Activated CD4-positive, alpha-beta T cell treated with anti-CD3 and anti-CD28 coated beads, Interleukin-2, amount 10 ng/mL, durations not matched to agents 7 days and 5 days (primary cell): ENCODE data around the gene RIMS3. TPM values are rescaled to one million over a fixed set of nuclear protein-coding genes. Genes with fewer than 3 reads are reported as not detected.

ENCODE experiments used
- CTCF ChIA-PET: fragments of 350-600 bp; sonication (Branson Sonifier 250); formaldehyde crosslinking; loops from one replicate; lab custom pipeline; 2021; ENCODE audit warnings: antibody characterized with exemption; lab: Charles Lee
- POLR2A ChIA-PET: fragments of 350-600 bp; sonication (Branson Sonifier 250); formaldehyde crosslinking; loops from one replicate; lab custom pipeline; 2021; ENCODE audit warnings: antibody characterized with exemption; lab: Charles Lee
- DNase-seq: peaks from one replicate; pipeline ENCODE4 v3.0.0-alpha.2; 2020
- H3K27ac Mint-ChIP-seq: one replicate; pipeline ENCODE4 v1.8.0; 2021; ENCODE audit warnings: mild to moderate bottlenecking, moderate library complexity, mixed read lengths
- H3K27me3 Mint-ChIP-seq: one replicate; pipeline ENCODE4 v1.8.0; 2021; ENCODE audit warnings: mixed read lengths
- H3K36me3 Mint-ChIP-seq: one replicate; pipeline ENCODE4 v1.8.0; 2021; ENCODE audit warnings: low read depth, mixed read lengths
- H3K4me1 Mint-ChIP-seq: one replicate; pipeline ENCODE4 v1.8.0; 2021; ENCODE audit warnings: mixed read lengths
- H3K4me3 Mint-ChIP-seq: one replicate; pipeline ENCODE4 v1.8.0; 2021; ENCODE audit warnings: mild to moderate bottlenecking, moderate library complexity, mixed read lengths
- H3K9me3 Mint-ChIP-seq: one replicate; pipeline ENCODE4 v1.8.0; 2021; ENCODE audit warnings: mixed read lengths
- total RNA-seq, 2 experiments: library from RNA; stranded (reverse); gene quantifications; one replicate each; pipeline ENCODE4 v1.2.3, GENCODE V29; 2021

RIMS3 gene
- 1 to 10 TPM; 4.0 to 5.4 TPM for total RNA-seq

DNA sequence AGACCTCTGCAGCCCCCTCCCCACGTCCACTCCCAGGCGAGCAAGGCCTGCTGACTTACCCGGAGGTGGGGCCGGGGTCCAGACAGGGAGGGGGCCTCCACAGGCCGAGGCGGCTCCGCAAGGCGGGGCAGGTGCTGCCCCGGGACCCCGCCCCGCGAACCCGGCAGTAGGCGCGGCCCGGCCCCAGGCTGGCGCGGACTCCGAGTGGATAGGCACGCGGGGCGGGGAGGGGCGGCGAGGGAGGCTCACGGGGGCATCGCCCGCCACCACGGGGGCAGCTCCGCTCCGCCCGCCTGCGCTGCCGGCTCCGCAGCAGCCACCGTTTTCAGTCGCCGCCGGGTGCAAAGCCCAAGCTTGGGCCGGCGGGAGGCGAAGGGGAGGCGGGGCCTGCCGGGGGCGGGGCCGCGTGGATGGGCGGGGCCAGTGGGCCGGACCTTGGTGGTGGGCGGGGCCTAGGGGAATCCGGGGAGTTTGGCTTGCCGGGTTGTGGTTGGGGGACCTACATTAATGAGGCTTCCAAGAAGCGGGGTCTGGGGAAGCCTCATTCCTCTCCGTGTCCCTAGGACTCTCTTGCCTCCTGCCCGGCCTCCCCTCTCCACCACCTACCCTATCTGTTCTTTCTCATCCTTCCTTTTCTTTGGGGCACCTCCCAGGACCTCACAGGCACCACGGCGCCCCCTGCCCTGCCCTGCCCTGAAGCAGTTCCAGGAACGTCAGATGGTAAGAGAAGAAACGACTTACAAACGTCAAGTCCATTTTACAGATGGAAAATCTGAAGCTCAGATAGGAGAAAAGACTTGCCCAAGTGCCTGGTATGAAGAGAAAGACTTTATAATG lies at the start of gene RIMS3:
Gene RIMS3, minus strand, starts transcription at position 348 of the 837 bp plus-strand sequence. CDS start 23,757 bp downstream, outside the sequence.
- Mint-ChIP-seq H3K36me3 (no peaks in the 10 kb centered on the region), H3K9me3 (no peaks in the 10 kb centered on the region), H3K4me1 (peaks cover 31% of the 10 kb centered on the region), H3K27ac (peak within 1 kb of the TSS; percentile 89), H3K27me3 (peaks cover 2% of the 10 kb centered on the region), H3K4me3 (peak within 1 kb of the TSS; percentile 79)
- peak; percentile 81 for DNase-seq
- ChIA-PET CTCF (interaction anchor here (1.3 kb wide), 1 partner anchor 19 kb away, joined by 3 read pairs; no protein-coding TSS in a partner anchor), POLR2A (no interaction called here)

GRCh38 chr1:40712997-40713396 lies 47.5 kb upstream of the RIMS3 start:
- Mint-ChIP-seq H3K36me3 (peaks cover 34% of the 10 kb centered on the region), H3K27ac (peak overlapping the region; percentile 78), H3K9me3 (no peaks in the 10 kb centered on the region), H3K4me3 (peak overlapping the region; percentile 36), H3K4me1 (peaks cover 68% of the 10 kb centered on the region), H3K27me3 (no peaks in the 10 kb centered on the region)
- POLR2A ChIA-PET: no interaction called here
- DNase-seq: peak; percentile 24
- CTCF ChIA-PET: interaction anchor here (1.7 kb wide), 1 partner anchor 10 kb away, joined by 6 read pairs; no protein-coding TSS in a partner anchor

GRCh38 chr1:40712405-40712944 lies 47.0 kb upstream of the RIMS3 start:
- peaks cover 34% of the 10 kb centered on the region for H3K36me3 Mint-ChIP-seq
- ChIA-PET POLR2A (no interaction called here), CTCF (interaction anchor here (0.9 kb wide), 1 partner anchor 12 kb away, joined by 3 read pairs; no protein-coding TSS in a partner anchor)
- no peak for DNase-seq
- no peaks in the 10 kb centered on the region for H3K9me3 Mint-ChIP-seq
- no peaks in the 10 kb centered on the region for H3K27me3 Mint-ChIP-seq
- no peak overlapping the region for H3K4me3 Mint-ChIP-seq
- H3K27ac Mint-ChIP-seq: no peak overlapping the region
- peaks cover 70% of the 10 kb centered on the region for H3K4me1 Mint-ChIP-seq

DNA sequence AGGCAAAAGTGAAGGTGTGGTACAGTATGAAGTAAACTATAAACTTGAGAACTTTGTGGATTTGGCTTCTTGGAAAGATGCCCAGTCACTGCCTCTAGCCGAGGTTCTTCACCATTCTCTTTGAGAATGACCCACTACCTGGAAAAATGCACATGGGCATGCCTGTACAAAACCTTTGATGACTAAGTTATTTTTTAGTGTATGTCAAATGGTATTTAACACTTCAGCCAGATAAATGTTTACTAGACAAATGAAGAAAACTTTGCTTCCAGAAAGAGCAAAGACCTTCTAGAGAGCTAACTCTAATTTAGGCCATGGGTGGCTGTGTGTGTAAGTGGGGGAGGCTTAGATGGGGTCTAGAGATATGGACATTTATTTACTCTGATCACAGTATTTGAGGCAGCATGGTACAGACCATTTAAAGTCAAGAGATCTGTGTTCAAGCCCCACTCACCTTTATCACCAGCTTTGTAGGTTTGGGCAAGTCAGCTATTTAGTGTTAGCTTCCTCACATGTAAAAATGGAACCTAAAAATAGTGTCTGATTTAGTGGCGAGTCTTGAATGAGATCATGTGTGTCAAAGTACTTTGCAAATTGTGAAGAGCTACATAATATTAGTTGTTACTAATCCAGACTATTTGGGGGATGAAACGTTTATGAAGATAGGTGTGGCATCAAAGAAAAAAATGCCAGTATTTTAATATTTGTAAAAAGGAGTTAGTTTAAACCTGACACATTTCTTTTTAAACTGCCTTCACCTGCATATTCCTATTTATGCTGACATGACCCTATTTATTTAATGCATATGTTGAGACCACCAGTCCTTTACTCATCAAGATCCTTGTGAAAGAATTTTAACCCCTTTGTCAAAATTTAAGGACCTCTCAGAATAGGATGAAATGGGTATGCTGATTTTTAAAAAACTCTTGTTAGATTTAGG lies 46.3 kb upstream of the RIMS3 start:
- no peaks in the 10 kb centered on the region for H3K27me3 Mint-ChIP-seq
- H3K27ac Mint-ChIP-seq: peak overlapping the region; percentile 67
- H3K4me1 Mint-ChIP-seq: peaks cover 68% of the 10 kb centered on the region
- DNase-seq: no peak
- H3K36me3 Mint-ChIP-seq: peaks cover 31% of the 10 kb centered on the region
- H3K4me3 Mint-ChIP-seq: peak overlapping the region; percentile 8
- CTCF ChIA-PET: interaction anchor here (0.9 to 1.6 kb wide), 3 partner anchors 7 to 13 kb away, joined by 3 to 4 read pairs (median 4); no protein-coding TSS in a partner anchor
- no peaks in the 10 kb centered on the region for H3K9me3 Mint-ChIP-seq
- POLR2A ChIA-PET: no interaction called here

GRCh38 chr1:40710581-40711315 lies 45.3 kb upstream of the RIMS3 start:
- ChIA-PET CTCF (interaction anchor here (0.6 to 2.0 kb wide), 6 partner anchors 8 to 242 kb away, joined by 3 to 5 read pairs (median 4); no protein-coding TSS in a partner anchor), POLR2A (interaction anchor here (0.6 kb wide), 1 partner anchor 276 kb away, joined by 3 read pairs; no protein-coding TSS in a partner anchor)
- Mint-ChIP-seq H3K4me3 (peak overlapping the region; percentile 84), H3K36me3 (peaks cover 25% of the 10 kb centered on the region), H3K27ac (peak overlapping the region; percentile 67), H3K27me3 (no peaks in the 10 kb centered on the region), H3K4me1 (peaks cover 60% of the 10 kb centered on the region), H3K9me3 (no peaks in the 10 kb centered on the region)
- no peak for DNase-seq

- Mint-ChIP-seq H3K27me3 (no peaks in the 10 kb centered on the region), H3K9me3 (no peaks in the 10 kb centered on the region), H3K27ac (peak overlapping the region; percentile 92), H3K36me3 (peaks cover 24% of the 10 kb centered on the region), H3K4me1 (peaks cover 61% of the 10 kb centered on the region), H3K4me3 (peak overlapping the region; percentile 84)
- CTCF ChIA-PET: interaction anchor here (0.6 to 2.4 kb wide), 7 partner anchors 9 to 243 kb away, joined by 3 to 7 read pairs (median 5); partner anchors contain the start of gene NFYC
- no peak for DNase-seq
- POLR2A ChIA-PET: interaction anchor here (0.6 kb wide), 1 partner anchor 277 kb away, joined by 3 read pairs; no protein-coding TSS in a partner anchor
These were observed 44.4 kb upstream of the RIMS3 start for GRCh38 chr1:40709802-40710278.

GRCh38 chr1:40709100-40709801 lies 43.8 kb upstream of the RIMS3 start:
- peak overlapping the region; percentile 84 for H3K4me3 Mint-ChIP-seq
- POLR2A ChIA-PET: no interaction called here
- peaks cover 63% of the 10 kb centered on the region for H3K4me1 Mint-ChIP-seq

GRCh38 chr1:40708750-40709099 lies 43.2 kb upstream of the RIMS3 start:
- Mint-ChIP-seq H3K9me3 (no peaks in the 10 kb centered on the region), H3K4me1 (peaks cover 65% of the 10 kb centered on the region), H3K27ac (peak overlapping the region; percentile 92), H3K27me3 (no peaks in the 10 kb centered on the region), H3K4me3 (peak overlapping the region; percentile 84), H3K36me3 (peaks cover 29% of the 10 kb centered on the region)
- POLR2A ChIA-PET: no interaction called here
- CTCF ChIA-PET: interaction anchor here (2.3 to 2.4 kb wide), 2 partner anchors 15 to 17 kb away, joined by 7 read pairs; partner anchors contain the start of gene NFYC
- DNase-seq: no peak

More at GRCh38 chr1:40709100-40709801, 43.8 kb upstream of the RIMS3 start:
- CTCF ChIA-PET: interaction anchor here (1.2 to 2.4 kb wide), 4 partner anchors 8 to 49 kb away, joined by 5 to 7 read pairs (median 6); partner anchors contain the start of gene NFYC
- H3K27ac Mint-ChIP-seq: peak overlapping the region; percentile 92
- H3K9me3 Mint-ChIP-seq: no peaks in the 10 kb centered on the region
- peak; percentile 89 for DNase-seq
- peaks cover 29% of the 10 kb centered on the region for H3K36me3 Mint-ChIP-seq
- no peaks in the 10 kb centered on the region for H3K27me3 Mint-ChIP-seq

DNA sequence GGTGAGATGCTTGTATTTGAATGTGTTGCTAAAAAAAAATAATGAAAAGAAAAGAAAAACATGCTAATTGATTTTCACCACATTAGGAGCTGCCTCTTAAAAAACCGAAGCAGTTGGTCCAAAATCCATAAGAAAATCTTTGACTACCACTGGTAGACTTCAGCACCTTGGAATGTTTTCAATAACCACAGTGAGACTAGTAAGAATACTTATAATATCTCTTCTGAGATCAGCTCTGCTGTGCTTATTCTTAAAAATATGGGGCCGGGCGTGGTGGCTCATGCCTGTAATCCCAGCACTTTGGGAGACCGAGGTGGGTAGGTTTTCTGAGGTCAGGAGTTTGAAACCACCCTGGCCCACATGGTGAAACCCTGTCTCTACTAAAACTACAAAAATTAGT lies 41.1 kb upstream of the RIMS3 start:
- H3K4me1 Mint-ChIP-seq: peaks cover 58% of the 10 kb centered on the region
- no peaks in the 10 kb centered on the region for H3K27me3 Mint-ChIP-seq
- DNase-seq: no peak
- H3K4me3 Mint-ChIP-seq: no peak overlapping the region
- ChIA-PET CTCF (no interaction called here), POLR2A (no interaction called here)
- no peaks in the 10 kb centered on the region for H3K9me3 Mint-ChIP-seq
- peaks cover 20% of the 10 kb centered on the region for H3K36me3 Mint-ChIP-seq
- H3K27ac Mint-ChIP-seq: no peak overlapping the region

- CTCF ChIA-PET: interaction anchor here (0.6 to 6.6 kb wide), 3 partner anchors 13 to 69 kb away, joined by 3 to 40 read pairs (median 4); partner anchors contain the start of gene NFYC
- H3K4me3 Mint-ChIP-seq: no peak overlapping the region
- no peaks in the 10 kb centered on the region for H3K27me3 Mint-ChIP-seq
- H3K27ac Mint-ChIP-seq: no peak overlapping the region
- H3K9me3 Mint-ChIP-seq: no peaks in the 10 kb centered on the region
- no peak for DNase-seq
- peaks cover 46% of the 10 kb centered on the region for H3K4me1 Mint-ChIP-seq
- POLR2A ChIA-PET: no interaction called here
- H3K36me3 Mint-ChIP-seq: peaks cover 15% of the 10 kb centered on the region
These were observed 39.6 kb upstream of the RIMS3 start for GRCh38 chr1:40704817-40705733.
